Measurements from ENCODE around the gene LBP. TPM values are rescaled to one million over a fixed set of nuclear protein-coding genes. Genes with fewer than 3 reads are reported as not detected.

The LBP gene
- total RNA-seq, 6 experiments from 2014 or later: 380 to 2,142 (median 1,251) TPM

DNA sequence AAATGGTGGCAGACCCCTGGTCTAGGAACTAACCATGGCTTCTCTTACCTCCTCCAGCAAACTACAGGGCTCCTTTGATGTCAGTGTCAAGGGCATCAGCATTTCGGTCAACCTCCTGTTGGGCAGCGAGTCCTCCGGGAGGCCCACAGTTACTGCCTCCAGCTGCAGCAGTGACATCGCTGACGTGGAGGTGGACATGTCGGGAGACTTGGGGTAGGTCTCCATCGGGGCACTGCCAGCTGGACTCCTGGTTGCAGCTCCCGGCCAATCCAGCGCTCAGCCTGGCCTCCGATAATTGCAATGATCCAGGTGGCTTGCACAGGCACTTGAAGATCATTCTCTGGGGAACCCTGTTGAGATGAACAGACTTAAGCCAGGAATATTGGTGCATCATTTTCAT, 7.9 kb downstream of the LBP start:
- H3K27ac ChIP-seq: peak overlapping the region; percentile 32 to 81 (median 68)
- WGBS (ENCODE audit: insufficient coverage, low coverage, low lambda C conversion rate, missing lambda C conversion rate): 61% methylated on average over 3 of the region's 10 CpGs
- H3K36me3 ChIP-seq: peaks cover 0 to 51% (median 21%) of the 10 kb centered on the region in 4 donors
- no peak overlapping the region for H3K4me3 ChIP-seq
- no peak for ATAC-seq
- peaks cover 0 to 80% (median 29%) of the 10 kb centered on the region in 4 donors for H3K4me1 ChIP-seq
- H3K27me3 ChIP-seq: no peaks in the 10 kb centered on the region
- no peaks in the 10 kb centered on the region for H3K9me3 ChIP-seq
- intact Hi-C loops (cut with DNase I): no loop called here
- TF ChIP-seq POLR2A (IDR thresholded peaks at IDR 0.05): peak; percentile 27
- no peak for TF ChIP-seq CTCF (IDR thresholded peaks at IDR 0.05)
- DNase-seq: no peak

- intact Hi-C loops (cut with DNase I): no loop called here
- peak; percentile 74 to 96 (median 94) for DNase-seq
- Histone ChIP-seq H3K36me3 (peaks cover 0 to 52% (median 26%) of the 10 kb centered on the region in 4 donors), H3K4me3 (no peak overlapping the region), H3K4me1 (peaks cover 0 to 68% (median 23%) of the 10 kb centered on the region in 4 donors), H3K27me3 (no peaks in the 10 kb centered on the region), H3K27ac (peak overlapping the region in 2 of 3 donors; percentile 68 to 81), H3K9me3 (no peaks in the 10 kb centered on the region)
- ATAC-seq: peak; percentile 25 to 86 (median 82)
- 18% methylated on average over 6 of the region's 18 CpGs for WGBS (ENCODE audit: insufficient coverage, low coverage, low lambda C conversion rate, missing lambda C conversion rate)
- no peak for TF ChIP-seq CTCF (IDR thresholded peaks at IDR 0.05)
- TF ChIP-seq POLR2A (IDR thresholded peaks at IDR 0.05): peak; percentile 31
Measured at GRCh38 chr20:38355161-38356012, 9.1 kb downstream of the LBP start.

GRCh38 chr20:38357653-38358207, 11.4 kb downstream of the LBP start:
- intact Hi-C loops (cut with DNase I): no loop called here
- Histone ChIP-seq H3K27ac (peak overlapping the region in 1 of 3 donors; percentile 10), H3K4me3 (no peak overlapping the region), H3K9me3 (no peaks in the 10 kb centered on the region), H3K36me3 (peaks cover 2 to 68% (median 32%) of the 10 kb centered on the region in 4 donors), H3K27me3 (no peaks in the 10 kb centered on the region), H3K4me1 (peaks cover 0 to 45% (median 21%) of the 10 kb centered on the region in 4 donors)
- ATAC-seq: no peak
- DNase-seq: no peak
- TF ChIP-seq CTCF (IDR thresholded peaks at IDR 0.05): no peak
- no peak for TF ChIP-seq POLR2A (IDR thresholded peaks at IDR 0.05)
- 60% methylated on average over 7 of the region's 7 CpGs for WGBS (ENCODE audit: insufficient coverage, low coverage, low lambda C conversion rate, missing lambda C conversion rate)

DNA sequence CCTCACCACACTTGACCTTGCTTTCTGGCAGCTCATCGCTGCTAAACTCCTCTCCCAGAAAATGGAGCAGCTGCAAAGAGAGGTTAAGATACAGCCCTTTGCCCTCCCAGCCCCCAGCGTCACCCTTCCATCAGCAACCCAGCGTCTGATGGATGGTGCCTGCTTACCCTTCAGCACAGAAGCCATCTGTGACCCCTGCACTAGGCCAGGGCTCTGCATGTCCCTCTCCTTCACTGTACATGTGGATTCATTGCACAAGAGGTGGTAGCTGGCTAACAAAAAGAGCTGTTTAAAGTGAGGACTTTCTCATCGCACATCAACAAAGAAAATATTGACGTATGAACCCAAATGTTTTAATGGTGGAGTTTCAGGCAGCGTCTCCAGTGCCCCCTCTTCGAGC, 12.3 kb downstream of the LBP start:
- H3K9me3 ChIP-seq: no peaks in the 10 kb centered on the region
- peak overlapping the region in 1 of 3 donors; percentile 37 for H3K27ac ChIP-seq
- 27% methylated on average over 6 of the region's 7 CpGs for WGBS (ENCODE audit: insufficient coverage, low coverage, low lambda C conversion rate, missing lambda C conversion rate)
- intact Hi-C loops (cut with DNase I): no loop called here
- H3K27me3 ChIP-seq: no peaks in the 10 kb centered on the region
- H3K4me1 ChIP-seq: peaks cover 0 to 38% (median 18%) of the 10 kb centered on the region in 4 donors
- H3K36me3 ChIP-seq: peaks cover 3 to 77% (median 35%) of the 10 kb centered on the region in 4 donors
- no peak overlapping the region for H3K4me3 ChIP-seq
- DNase-seq: no peak
- peak in 1 of 4 donors; percentile 2 for ATAC-seq
- TF ChIP-seq POLR2A (IDR thresholded peaks at IDR 0.05): peak; percentile 10
- TF ChIP-seq CTCF (IDR thresholded peaks at IDR 0.05): no peak
